IPS-11a (cell line): ENCODE results near the gene SPRED2.
"Not testable (repeated sequence)": the region's sequence is repeated elsewhere in the genome, so short reads cannot be mapped to it uniquely, and the experiment has no call there.

ENCODE experiments used
- H3K4me3 ChIP-seq: one replicate; pipeline ENCODE4 v1.5.1; 2013; ENCODE audit warnings: low read depth, low read length, control low read depth

Gene SPRED2

DNA sequence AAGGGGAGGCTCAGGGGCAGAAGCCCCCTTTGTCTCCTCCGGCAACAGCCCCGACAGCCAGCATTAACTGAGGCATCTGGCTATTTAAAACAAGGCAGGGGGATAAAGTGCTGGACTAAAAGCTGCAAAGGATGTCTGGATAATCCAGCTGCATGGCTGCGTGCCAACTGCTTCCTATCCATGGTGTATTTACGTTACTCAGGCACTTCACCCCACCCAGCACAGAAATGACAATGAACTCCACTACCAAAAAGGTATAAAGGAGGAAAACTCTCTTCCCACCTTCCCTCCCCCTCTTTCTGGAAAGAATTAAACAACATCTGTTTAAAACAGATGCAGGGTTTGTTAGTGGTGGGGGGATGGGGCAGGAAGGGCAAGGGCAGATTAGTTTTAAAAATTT, 82.5 kb downstream of the SPRED2 start:
- no peak overlapping the region for H3K4me3 ChIP-seq

DNA sequence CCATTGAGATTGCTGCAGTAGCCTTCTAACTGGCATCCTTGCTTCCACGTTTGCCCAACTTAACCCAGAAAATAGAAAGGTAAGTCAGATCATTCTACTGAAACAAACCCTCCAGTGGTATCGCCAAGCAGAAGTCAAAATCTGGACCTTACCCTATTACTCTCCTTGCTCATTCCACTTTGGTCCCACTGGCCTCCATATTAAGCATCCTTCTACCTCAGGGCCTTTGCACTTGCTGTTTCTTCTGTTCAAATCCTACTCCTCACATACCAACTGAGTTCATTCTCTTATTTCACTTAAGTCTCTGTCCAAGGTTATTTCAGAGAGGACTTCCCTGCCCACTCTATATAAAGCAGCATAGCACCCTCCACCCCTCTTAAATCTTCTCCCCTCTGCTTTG, 84.5 kb downstream of the SPRED2 start:
- no peak overlapping the region for H3K4me3 ChIP-seq

DNA sequence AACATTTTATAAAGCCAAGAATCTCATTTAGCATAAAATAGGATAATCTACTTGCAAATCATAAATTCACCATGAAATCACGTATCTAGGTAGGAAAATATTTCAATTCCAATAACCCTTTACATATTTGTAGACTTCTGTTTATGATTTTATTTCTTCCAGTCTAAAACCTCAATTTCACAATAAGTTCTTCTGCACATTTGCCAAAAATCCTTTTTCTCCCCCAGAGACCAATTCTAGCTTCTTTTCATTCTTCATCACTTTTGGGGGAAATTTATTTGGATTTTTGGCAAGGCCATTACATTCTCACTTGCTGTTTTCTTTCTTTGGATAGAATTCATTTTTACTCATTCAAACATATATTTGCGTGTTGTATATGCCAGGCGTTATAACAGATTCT, 86.8 kb downstream of the SPRED2 start:
- H3K4me3 ChIP-seq = no peak overlapping the region

DNA sequence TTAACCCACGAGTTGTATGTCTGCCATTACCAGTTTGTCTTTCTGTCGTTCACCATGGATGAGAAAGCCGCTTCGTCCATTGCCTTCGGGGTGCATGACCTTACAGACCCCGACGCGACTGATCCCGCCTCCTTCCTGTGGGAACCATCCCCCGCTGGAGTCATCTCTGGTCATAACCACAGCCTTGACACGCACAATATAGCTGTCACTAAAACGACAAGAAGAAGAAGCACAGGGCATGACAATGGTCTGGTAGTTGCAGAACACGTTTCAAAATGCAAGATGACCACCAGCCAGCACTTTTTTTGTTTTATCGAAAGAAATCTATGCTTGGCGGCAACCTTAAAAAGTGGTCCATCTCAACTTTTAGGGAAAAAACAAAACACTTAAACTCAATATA, 87.7 kb downstream of the SPRED2 start:
- no peak overlapping the region for H3K4me3 ChIP-seq

DNA sequence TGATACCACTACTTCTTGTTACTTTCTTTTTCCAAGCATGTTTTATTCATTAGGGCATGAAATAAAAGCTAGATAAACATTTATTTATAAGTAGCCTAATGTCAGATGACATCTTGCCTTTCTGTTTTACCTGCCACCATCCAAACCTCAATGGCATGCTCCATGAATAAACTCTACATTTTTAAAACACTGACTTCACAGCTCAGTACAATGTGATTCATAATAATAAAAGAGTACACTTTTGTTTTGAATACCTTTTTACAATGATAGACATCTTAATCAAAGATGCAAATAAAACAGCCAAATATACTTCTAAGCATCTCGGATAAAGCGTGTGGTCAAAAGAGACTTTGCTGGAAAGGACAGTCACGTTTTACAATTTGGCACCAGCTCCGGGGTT, 88.2 kb downstream of the SPRED2 start:
- H3K4me3 ChIP-seq = no peak overlapping the region

DNA sequence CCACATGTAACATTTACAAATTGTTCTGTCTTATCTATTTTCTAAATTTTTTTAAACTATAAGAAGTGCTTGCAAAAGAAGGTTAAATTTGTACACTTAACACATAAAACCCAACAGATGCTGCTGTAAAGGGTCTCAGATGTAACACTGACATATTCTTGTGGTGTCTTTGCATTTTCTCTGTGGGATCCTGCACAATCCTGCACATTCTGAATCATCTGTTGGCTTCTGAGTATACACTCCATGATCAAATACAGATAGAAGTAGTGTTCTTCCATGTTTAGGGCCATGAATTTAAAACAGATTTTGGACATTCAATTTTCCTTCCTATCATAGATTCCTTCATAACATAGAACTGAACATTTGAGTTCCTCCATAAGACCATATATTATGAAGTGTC, 89.0 kb downstream of the SPRED2 start:
- no peak overlapping the region for H3K4me3 ChIP-seq

DNA sequence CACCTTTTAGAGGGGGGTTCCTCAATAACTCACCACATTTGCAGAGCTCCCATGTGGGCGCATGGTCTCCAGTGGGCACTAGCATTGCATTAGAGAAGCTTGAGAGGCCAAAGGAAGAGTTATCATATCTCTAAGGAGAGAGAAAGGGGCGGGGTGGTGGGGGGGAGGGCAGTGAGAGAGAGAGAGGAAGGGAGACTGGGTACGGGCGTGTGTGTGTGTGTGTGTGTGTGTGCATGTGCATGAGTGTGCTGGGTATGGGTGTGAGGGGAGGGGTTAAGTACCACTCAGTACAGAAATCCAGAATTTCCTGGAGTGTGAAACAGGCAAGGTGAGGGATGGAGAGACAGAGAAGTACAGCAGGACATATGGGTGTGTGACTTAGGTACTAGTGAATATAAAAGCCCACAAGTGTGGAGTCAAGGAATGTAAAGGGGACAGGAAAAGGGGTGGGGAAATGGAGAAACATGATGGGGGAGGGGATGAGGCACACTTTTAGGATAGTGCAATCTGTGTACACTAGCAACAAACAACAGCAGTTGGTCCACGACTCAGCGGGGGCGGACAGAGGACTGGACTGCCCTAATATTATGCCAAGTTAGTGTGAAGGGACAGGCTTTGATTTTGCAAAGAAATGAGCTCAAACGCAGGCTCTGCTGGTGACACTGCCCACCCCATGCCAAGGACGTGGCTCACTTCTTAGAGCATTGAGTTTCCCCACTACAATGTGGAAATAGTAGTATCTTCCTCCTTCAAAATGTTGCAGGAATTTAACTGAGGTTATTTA, 91.3 kb downstream of the SPRED2 start:
- no peak overlapping the region for H3K4me3 ChIP-seq

DNA sequence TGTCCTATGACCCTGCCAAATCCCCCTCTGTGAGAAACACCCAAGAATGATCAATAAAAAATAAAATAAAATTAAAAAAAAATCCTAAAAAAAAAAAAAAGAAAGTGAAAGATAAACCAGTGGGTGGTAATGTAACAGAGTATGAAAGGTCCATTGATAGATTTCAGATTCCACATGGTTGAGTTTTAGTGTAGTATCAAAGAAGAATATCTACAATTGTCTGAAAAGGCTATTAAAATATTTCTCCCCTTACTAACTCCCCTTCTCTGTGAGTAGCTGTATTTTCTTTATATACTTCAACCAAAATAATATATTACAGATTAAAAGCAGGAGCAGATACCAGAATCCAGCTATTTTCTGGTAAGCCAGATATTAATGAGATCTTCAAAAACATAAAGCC, 92.8 kb downstream of the SPRED2 start:
- no peak overlapping the region for H3K4me3 ChIP-seq

DNA sequence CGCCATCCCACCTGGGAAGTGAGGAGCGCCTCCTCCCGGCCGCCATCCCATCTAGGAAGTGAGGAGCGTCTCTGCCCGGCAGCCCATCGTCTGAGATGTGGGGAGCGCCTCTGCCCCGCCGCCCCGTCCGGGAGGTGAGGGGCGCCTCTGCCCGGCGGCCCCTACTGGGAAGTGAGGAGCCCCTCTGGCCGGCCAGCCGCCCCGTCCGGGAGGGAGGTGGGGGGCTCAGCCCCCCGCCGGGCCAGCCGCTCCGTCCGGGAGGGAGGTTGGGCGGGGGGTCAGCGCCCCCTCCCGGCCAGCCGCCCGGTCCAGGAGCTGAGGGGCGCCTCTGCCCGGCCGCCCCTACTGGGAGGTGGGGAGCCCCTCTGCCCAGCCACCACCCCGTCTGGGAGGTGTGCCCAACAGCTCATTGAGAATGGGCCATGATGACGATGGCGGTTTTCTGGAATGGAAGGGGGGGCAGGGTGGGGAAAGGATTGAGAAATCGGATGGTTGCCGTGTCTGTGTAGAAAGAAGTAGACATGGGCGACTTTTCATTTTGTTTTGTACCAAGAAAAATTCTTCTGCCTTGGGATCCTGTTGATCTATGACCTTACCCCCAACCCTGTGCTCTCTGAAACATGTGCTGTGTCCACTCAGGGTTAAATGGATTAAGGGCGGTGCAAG, 93.4 kb downstream of the SPRED2 start:
- not testable (repeated sequence) for H3K4me3 ChIP-seq

DNA sequence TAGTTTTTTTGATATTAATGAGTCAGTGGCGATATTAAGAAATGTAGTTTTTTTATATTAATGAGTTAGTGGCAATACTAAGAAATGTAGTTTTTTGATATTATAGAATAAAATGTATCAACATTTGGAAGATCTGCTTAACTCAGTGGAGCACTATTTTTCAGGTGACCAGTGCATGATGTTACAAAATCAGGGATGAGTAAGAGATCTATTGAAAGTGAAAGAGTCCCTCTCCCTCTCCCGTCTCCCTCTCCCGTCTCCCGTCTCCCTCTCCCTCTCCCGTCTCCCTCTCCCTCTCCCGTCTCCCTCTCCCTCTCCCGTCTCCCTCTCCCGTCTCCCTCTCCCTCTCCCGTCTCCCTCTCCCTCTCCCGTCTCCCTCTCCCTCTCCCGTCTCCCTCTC, 94.5 kb downstream of the SPRED2 start:
- H3K4me3 ChIP-seq = not testable (repeated sequence)

DNA sequence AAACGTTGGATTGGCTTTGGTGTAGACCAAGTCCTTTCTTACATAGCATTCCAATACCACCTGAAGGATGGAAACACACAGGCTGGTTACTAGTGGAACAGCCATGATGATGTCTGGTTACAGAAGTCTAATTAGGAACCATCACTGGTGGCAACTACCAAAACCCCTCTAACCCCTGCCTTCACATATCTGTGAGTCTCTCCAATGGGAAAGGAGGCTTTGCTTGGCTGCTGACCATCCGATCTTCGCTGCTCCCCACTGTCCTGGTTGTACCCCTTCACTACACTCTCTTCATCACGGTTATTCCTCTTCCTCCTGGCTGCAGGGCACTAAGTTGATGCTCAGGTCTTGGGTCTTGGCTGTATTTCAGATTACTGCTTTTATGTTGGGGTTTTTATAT, 97.7 kb downstream of the SPRED2 start:
- no peak overlapping the region for H3K4me3 ChIP-seq

DNA sequence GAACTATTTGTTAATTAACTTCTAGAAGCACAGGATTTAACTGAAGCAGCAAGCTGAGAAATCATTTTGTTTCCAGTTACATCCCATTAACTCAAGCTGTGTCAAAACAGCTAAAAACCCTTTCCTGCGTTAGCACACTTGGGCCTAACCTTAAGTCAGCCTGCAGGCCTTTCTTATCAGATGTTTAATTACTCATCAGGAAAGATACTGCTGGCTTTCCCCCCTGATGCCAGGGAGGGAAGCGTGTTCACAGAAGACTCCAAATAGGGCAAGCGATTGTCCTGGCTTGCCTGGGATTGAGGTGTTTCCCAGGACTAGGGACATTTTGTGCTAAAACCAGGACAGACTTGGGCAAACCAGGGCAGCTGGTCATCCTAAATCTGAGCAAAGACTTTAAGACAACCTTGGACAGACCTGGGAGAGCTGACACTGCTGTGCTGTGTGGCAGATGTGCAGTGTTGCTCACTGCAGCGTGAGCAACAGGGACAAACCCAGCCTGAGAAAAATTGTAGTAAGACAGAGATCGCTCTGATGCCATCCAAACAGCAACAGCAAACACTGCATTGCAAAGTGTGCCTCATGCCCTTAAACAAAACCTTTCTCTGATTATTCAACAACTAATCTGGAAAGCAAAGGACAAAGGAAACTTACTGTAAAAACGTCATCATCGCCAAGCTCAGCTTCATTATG, 100.9 kb downstream of the SPRED2 start:
- H3K4me3 ChIP-seq = no peak overlapping the region

DNA sequence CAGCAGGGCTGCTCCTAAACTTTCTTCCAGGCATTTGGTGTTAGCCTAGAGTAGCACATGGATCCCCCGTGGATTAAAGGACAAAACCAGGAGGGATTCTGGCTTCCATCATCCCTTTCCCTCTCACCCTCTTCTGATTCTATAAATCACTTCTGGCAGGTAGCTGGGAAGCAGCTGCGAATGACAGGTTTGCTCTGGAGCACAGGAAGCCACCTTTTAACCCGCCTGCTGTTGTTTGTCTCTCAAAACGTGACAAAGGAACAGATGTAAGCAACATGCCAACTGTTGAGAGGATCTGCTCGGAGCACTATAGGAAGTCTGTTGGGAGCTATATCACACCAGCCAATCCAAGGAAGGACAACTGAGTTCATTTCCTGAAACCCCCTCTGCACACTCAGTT, 102.9 kb downstream of the SPRED2 start:
- no peak overlapping the region for H3K4me3 ChIP-seq

DNA sequence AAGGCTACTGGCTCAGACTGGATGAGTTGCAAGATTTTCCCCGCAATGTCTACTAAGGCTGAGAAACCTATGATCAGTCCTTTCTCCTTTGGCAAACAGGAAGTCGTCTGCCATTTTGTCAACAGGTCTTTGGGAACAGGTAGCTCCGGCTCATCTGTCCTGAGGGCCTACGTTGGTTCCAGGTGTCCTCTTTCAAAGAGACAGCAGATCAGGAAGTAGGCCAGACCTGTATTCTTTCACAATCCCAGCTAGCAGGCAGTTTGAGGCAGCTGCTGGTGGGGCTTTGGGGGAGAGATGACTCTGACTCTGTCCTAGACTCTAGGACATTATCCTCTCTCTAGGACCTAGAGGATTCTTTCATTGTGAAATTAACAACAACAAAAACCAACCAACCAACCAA, 106.1 kb downstream of the SPRED2 start:
- no peak overlapping the region for H3K4me3 ChIP-seq

DNA sequence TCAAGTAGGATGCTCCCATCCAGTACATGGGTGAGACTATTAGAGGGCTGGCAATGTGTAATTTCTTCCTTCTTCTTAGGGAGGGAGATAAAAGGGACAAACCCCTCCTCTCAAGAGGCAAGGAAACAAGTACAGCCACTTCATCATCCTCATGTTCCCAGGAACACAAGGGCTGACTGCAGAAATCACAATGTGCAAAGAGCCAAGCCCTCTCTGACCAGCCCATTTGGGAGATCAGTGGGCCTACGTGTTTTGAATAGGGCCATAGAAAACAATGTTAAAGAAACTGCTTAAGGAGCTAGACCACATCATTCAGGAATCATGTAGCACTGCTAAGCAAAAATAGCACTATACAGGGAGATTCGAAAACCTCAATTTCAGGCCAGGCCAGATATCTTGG, 107.3 kb downstream of the SPRED2 start:
- no peak overlapping the region for H3K4me3 ChIP-seq

DNA sequence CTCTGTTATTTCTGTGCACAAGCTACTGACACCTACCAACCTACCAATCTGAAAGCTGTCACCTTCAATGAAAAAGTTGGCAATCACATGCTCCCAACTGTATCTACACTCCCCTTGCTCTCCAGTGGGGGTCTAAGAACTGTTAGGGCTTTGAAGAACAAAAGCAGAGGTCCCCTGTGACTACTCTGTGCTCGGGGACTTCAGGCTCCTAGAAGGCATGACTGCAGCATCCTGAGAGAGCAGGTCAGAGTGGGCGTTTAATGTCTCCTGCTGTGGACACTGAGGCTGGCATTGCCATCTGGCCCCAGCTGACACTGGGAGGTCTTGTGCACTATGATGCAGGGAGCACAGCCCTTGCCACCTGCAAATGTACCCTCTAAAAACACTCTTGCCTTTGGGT, 111.5 kb downstream of the SPRED2 start:
- H3K4me3 ChIP-seq = no peak overlapping the region

DNA sequence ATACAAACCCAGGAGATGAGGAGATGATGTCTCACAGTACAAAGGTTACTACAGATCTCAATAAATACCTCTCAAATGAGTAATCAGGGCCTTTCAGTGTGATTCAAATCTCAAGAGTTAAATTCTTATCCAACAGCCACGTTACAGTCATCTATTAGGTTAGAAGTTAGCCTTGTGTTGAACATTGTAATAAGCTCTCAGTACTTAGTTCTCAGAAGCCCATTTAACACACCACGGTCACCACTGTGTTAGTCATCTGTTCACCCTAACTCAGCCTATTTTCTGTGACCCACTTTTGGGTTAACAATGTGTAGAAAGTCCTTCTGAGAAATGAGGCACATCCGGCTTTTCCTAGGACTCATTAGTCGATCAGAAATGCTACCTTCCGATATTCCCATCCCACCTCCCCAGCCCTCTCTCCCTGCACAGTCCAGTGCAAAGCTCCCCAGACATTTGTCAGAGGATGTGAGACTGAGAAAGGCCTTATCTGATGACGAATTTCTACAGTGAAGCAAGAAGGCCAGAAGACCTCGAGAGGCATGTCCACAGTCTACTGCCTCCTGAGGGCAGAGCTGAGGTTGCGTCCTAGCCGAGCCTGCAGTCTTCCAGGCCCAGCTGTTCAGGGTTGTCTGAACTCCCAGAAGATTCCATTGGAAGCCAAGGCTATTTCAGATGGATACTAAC, 112.2 kb downstream of the SPRED2 start:
- no peak overlapping the region for H3K4me3 ChIP-seq

DNA sequence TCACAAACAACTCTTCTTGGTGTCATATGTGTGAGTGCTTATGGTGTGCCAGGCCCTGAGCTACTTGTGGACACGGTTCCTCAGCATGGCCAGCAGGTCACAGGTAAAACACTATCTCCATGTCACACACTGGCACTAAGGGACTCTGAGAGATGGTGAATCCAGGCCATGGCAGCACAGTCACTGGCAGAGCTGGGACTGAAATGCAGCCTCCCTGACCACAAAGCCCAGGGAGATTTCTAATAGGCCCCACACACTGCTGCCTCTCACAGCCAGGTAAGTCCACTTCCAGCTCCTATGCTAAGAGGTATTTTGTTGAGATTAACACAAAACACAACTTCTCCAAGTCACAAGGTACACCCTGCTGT, 112.7 kb downstream of the SPRED2 start:
- H3K4me3 ChIP-seq = no peak overlapping the region

DNA sequence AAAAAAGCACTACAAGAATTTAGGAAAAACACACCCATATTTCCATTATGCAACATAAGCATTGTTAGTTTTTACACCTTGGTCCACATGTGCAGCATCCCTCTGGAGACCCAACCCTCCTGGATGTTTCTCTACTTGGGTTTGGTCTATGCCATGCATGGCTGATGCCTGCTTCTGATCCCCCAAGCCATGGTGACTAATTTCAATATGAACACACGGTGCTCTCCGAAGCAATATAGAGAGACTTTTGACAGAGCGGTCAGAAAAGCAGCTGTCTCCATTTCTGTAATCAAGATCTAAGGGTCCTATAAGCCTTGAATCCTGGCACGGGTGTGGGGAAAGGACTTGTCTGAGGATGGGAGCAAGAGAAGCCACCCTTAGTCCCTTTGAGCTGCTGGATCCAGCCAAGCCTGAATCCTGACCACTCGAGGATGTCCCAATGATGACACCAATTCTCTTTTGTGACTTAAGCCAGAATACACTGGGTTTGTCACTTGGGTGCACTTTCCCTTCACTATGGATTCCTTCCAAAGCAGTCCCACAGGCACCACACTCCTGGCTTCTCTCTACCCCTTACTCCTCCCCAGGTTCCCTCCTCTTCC, 113.2 kb downstream of the SPRED2 start:
- H3K4me3 ChIP-seq = no peak overlapping the region

DNA sequence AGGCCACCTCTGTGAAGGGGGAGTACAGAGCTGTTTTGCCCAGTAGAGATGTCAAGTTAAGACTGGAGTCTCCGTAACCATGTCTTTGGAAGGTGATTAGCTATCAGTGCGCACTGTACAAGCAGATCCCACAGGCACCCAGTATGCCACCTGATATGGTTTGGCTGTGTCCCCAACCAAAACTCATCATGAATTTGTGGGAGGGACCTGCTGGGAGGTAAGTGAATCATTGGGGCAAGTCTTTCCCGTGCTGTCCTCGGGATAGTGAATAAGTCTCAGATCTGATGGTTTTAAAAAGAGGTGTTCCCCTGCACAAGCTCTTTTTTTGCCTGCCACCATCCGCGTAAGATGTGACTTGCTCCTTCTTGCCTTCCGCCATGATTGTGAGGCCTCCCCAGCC, 114.6 kb downstream of the SPRED2 start:
- no peak overlapping the region for H3K4me3 ChIP-seq

DNA sequence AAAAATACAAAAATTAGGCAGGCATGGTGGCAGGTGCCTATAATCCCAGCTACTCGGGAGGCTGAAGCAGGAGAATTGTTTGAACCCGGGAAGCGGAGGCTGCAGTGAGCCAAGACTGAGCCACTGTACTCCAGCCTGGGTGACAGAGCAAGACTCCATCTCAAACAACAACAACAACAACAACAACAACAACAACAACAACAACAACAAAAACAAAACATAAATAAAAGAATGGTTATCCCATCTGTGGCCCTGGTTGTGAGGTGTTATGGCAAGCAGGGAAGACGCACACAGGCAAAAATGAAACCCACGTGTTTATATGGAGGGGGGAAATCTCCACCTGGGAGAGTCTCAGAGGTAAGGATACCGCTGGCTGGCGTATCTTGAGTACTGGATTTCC, 115.0 kb downstream of the SPRED2 start:
- not testable (repeated sequence) for H3K4me3 ChIP-seq
